NT2/D1 (cell line): ENCODE data around the gene B3GNT5.

Experiments used
- DNase-seq: peaks from one replicate; pipeline ENCODE4 v3.0.0-alpha.2; 2011; ENCODE audit warnings: low read depth, low spot score
- H3K27me3 ChIP-seq: 2 replicates; pipeline ENCODE4 v1.6.0; 2011; ENCODE audit warnings: mild to moderate bottlenecking; ENCODE audit not compliant: insufficient read length, insufficient read depth
- H3K36me3 ChIP-seq: 2 replicates; pipeline ENCODE4 v1.6.1; 2011; ENCODE audit warnings: mild to moderate bottlenecking, low read length, mixed read lengths; ENCODE audit not compliant: insufficient read depth, insufficient read length
- H3K4me1 ChIP-seq: 2 replicates; pipeline ENCODE4 v1.5.1; 2011; ENCODE audit not compliant: insufficient read depth, insufficient read length
- H3K4me3 ChIP-seq: 2 replicates; pipeline ENCODE4 v1.5.1; 2011; ENCODE audit warnings: low read depth; ENCODE audit not compliant: insufficient read length
- H3K9ac ChIP-seq: 2 replicates; pipeline ENCODE4 v1.6.0; 2011; ENCODE audit warnings: low read depth; ENCODE audit not compliant: insufficient read length
- H3K9me3 ChIP-seq: 2 replicates; pipeline ENCODE4 v1.5.1; 2011; ENCODE audit warnings: mild to moderate bottlenecking, low read length; ENCODE audit not compliant: insufficient read depth
- SUZ12 ChIP-seq: IDR thresholded peaks from 2 replicates; pipeline ENCODE4 v1.6.1; 2011; ENCODE audit not compliant: insufficient read length, insufficient read depth; ENCODE audit errors: extremely low read depth
- YY1 ChIP-seq: IDR thresholded peaks from 2 replicates; pipeline ENCODE4 v1.6.1; 2011; ENCODE audit not compliant: insufficient read length, insufficient read depth
- ZNF274 ChIP-seq: IDR thresholded peaks from 2 replicates; pipeline ENCODE4 v1.6.1; 2011; ENCODE audit warnings: mild to moderate bottlenecking, low read depth, low read length

B3GNT5 gene

DNA sequence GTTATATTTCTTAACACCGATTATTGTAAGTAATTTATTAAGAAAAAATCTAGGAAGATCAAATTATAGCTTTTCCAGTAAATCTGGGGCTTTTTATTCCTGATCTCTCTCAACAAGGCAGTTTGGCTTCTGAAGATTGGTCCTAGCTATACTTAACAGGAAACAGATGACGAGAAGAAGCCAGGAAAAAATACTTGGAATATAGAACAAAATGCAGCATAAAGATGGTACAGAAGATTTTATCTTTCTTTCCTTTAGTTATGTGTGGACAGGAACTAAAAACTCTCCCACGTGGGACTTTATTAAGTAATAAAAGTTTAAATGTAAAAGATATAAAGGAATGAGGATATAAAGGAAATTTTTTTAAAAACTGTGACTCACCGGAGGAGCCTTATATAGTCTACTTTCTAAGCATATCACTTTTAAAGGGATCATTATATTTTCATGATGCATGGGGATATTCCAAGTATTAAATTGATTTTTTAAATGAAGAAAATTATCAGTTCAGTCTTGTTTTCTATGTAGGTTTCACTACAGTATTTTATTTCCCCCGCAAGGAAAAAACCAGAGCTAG lies 8.2 kb downstream of the B3GNT5 start:
- Histone ChIP-seq H3K4me3 (no peak overlapping the region), H3K27me3 (peaks cover 6% of the 10 kb centered on the region), H3K36me3 (no peaks in the 10 kb centered on the region), H3K9me3 (no peaks in the 10 kb centered on the region), H3K9ac (no peak overlapping the region), H3K4me1 (no peaks in the 10 kb centered on the region)
- TF ChIP-seq ZNF274 (no peak), YY1 (no peak), SUZ12 (no peak)
- no peak for DNase-seq

DNA sequence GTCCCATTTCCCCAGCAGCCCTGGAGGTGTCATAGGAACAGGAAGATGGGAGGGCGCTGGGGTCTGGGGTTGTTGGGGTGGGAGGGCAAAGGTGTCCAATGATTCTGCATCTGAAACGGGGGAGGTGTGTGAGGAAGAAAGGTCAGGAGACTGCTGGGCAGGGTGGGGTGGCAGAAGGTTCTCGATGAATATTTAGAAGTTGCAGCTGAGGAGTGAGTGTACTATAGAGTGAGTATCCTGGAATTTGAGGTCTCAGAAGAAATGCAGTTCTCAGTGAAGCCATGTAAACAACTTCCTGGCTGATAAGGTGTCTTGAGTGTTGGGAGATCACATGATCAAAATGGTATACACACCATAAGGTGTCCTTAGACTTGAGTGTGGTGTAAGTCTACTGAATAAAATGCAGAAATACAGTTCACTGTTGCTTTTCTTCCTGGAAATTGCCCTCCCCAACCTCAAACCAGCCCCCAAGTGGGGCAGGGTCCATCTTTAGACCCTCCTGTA lies 9.9 kb downstream of the B3GNT5 start:
- peaks cover 4% of the 10 kb centered on the region for H3K4me1 ChIP-seq
- no peaks in the 10 kb centered on the region for H3K9me3 ChIP-seq
- TF ChIP-seq YY1 (no peak), ZNF274 (no peak), SUZ12 (no peak)
- no peak overlapping the region for H3K9ac ChIP-seq
- H3K4me3 ChIP-seq: no peak overlapping the region
- no peak for DNase-seq
- H3K27me3 ChIP-seq: no peaks in the 10 kb centered on the region
- H3K36me3 ChIP-seq: no peaks in the 10 kb centered on the region

DNA sequence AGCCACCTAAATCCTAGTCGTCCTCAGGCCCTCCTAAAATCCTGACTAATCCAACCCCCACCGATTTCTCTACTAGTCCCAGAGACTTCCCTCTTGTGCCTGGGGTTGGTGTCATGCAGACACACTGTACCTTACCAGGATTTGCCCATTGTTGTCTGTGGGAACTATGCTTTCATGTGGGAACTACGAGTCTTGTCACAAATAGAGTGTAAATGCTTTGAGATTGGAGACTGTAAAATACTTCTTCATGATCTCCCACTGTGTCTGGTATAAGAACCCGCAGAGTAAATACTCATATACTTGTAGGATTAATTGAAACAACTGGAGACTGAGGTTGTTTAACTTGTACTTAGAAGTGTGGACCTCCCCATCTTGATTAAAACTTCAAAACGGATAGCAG lies 11.2 kb downstream of the B3GNT5 start:
- no peak for TF ChIP-seq SUZ12
- TF ChIP-seq YY1: no peak
- no peak for TF ChIP-seq ZNF274
- Histone ChIP-seq H3K4me1 (peaks cover 4% of the 10 kb centered on the region), H3K36me3 (peaks cover under 1% of the 10 kb centered on the region), H3K27me3 (no peaks in the 10 kb centered on the region), H3K4me3 (no peak overlapping the region), H3K9ac (no peak overlapping the region), H3K9me3 (no peaks in the 10 kb centered on the region)
- no peak for DNase-seq

DNA sequence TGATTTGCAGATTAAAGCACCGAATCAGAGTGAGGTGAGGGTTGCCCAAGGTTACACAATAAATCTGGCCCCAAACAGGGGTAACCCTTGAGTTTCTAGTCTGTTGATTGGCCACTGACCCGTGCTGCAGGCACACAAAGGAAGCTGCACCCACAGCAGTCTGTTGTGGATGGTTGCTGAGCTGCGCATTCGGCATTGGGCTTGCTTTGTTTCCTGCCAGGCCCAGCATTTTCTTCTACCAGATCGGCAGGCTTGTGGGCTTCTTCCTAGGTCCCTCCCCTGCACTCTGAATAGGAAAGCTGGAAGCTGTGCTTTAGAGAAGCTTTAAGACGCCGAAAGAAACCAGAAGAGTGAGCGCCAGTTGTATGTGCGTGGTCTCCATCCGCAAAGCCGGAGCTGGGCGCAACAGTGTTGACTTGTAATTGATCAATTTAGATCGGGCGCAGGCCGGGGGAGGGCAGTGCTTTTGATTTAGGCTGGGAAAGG lies 12.1 kb downstream of the B3GNT5 start:
- Histone ChIP-seq H3K27me3 (no peaks in the 10 kb centered on the region), H3K4me1 (peaks cover 4% of the 10 kb centered on the region), H3K9me3 (no peaks in the 10 kb centered on the region), H3K4me3 (no peak overlapping the region), H3K36me3 (peaks cover 5% of the 10 kb centered on the region), H3K9ac (no peak overlapping the region)
- no peak for DNase-seq
- TF ChIP-seq SUZ12 (no peak), YY1 (no peak), ZNF274 (no peak)

GRCh38 chr3:183265834-183266417 lies 12.9 kb downstream of the B3GNT5 start:
- H3K4me3 ChIP-seq: no peak overlapping the region
- peaks cover 4% of the 10 kb centered on the region for H3K4me1 ChIP-seq
- peaks cover 13% of the 10 kb centered on the region for H3K36me3 ChIP-seq
- no peak for DNase-seq
- no peak for TF ChIP-seq YY1
- TF ChIP-seq SUZ12: no peak
- H3K9ac ChIP-seq: no peak overlapping the region
- no peaks in the 10 kb centered on the region for H3K27me3 ChIP-seq
- no peaks in the 10 kb centered on the region for H3K9me3 ChIP-seq

DNA sequence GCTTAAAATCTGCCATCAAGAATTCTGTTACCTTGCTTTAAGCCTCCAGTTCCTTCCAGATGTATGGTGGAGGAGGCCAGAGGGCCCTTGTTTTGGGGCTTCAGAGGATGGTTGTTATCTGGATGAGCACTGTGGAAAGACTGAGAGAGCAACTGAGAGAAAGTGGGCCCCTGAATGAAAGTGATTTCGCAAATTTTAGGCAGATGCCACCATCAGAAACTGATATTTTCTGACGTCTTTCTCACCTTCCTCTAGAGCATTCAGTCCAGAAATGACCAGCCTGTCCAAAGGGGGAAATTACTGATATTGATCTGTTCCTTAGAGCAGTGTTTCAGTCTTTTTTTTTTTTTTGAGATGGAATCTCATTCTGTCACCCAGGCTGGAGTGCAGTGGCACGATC lies 13.4 kb downstream of the B3GNT5 start:
- Histone ChIP-seq H3K9ac (no peak overlapping the region), H3K36me3 (peaks cover 14% of the 10 kb centered on the region), H3K4me1 (peaks cover 4% of the 10 kb centered on the region), H3K9me3 (no peaks in the 10 kb centered on the region), H3K4me3 (no peak overlapping the region), H3K27me3 (no peaks in the 10 kb centered on the region)
- no peak for TF ChIP-seq ZNF274
- no peak for TF ChIP-seq SUZ12
- TF ChIP-seq YY1: no peak
- no peak for DNase-seq

- peaks cover 14% of the 10 kb centered on the region for H3K36me3 ChIP-seq
- peaks cover 4% of the 10 kb centered on the region for H3K4me1 ChIP-seq
- no peak for DNase-seq
- no peak for TF ChIP-seq YY1
- no peak for TF ChIP-seq SUZ12
- no peak for TF ChIP-seq ZNF274
- H3K27me3 ChIP-seq: no peaks in the 10 kb centered on the region
- H3K4me3 ChIP-seq: no peak overlapping the region
- H3K9ac ChIP-seq: no peak overlapping the region
- H3K9me3 ChIP-seq: no peaks in the 10 kb centered on the region
Observed at GRCh38 chr3:183267140-183267539, 14.1 kb downstream of the B3GNT5 start.

DNA sequence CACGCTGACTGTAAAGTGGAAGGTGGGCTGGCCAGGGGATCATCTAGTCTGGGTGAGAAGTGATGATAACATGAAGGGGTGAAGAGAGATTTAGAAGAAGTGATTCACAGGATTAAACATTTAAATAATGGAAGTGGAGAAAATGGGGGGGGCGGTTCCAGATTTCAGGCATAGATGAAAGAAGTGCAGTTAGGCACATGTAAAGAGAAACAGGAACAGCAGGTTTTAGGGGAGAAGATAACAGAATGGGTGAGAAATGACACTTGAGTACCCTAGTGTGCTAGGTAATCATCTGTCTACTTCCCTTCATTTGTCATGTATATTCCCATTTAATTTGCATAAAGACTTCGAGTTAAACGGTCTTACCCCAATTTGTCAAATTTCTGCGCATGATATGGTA lies 15.3 kb downstream of the B3GNT5 start:
- Histone ChIP-seq H3K9ac (no peak overlapping the region), H3K4me1 (peaks cover 4% of the 10 kb centered on the region), H3K36me3 (peaks cover 14% of the 10 kb centered on the region), H3K9me3 (no peaks in the 10 kb centered on the region), H3K27me3 (no peaks in the 10 kb centered on the region), H3K4me3 (no peak overlapping the region)
- TF ChIP-seq YY1 (no peak), ZNF274 (no peak), SUZ12 (no peak)
- no peak for DNase-seq
